Thoracic aorta (tissue), 2 donors: ENCODE measurements around the gene GET4. TPM values are rescaled to one million over a fixed set of nuclear protein-coding genes. Genes with fewer than 3 reads are reported as not detected.
"Not testable (repeated sequence)": the region's sequence is repeated elsewhere in the genome, so short reads cannot be mapped to it uniquely, and the experiment has no call there.

Experiments
- ATAC-seq: fragments of 150-250 bp; one replicate; pipeline ENCODE4 v1.8.0; 2017; ENCODE audit warnings: low read depth; ENCODE audit not compliant: insufficient number of reproducible peaks, low FRiP score
- DNase-seq: peaks from one replicate; pipeline ENCODE4 v3.0.0-alpha.2; 2020; ENCODE audit warnings: low spot score
- H3K27ac ChIP-seq, 2 donors: fragments of 200-600 bp; sonication (generic); 1 replicate in 1 of 2; 2 replicates in 1 of 2; pipeline ENCODE4 v1.5.1; 2016; ENCODE audit warnings: mild to moderate bottlenecking in 2 of 2, moderate library complexity in 2 of 2
- H3K27me3 ChIP-seq: fragments of 200-600 bp; sonication (generic); replicated peaks from 2 replicates; pipeline ENCODE4 v1.6.0; 2016; ENCODE audit warnings: mild to moderate bottlenecking; ENCODE audit not compliant: insufficient read depth
- H3K36me3 ChIP-seq: fragments of 200-600 bp; sonication (generic); one replicate; pipeline ENCODE4 v1.5.1; 2016
- H3K4me1 ChIP-seq, 2 donors: fragments of 200-600 bp; sonication (generic); 1 replicate in 1 of 2; 2 replicates in 1 of 2; pipeline versions ENCODE4 v1.5.1 to v1.6.0; 2016; ENCODE audit warnings: low read depth in 2 of 2, mild to moderate bottlenecking in 1 of 2; ENCODE audit not compliant: control insufficient read depth in 1 of 2
- H3K4me3 ChIP-seq: fragments of 200-600 bp; sonication (generic); 2 replicates; pipeline ENCODE4 v1.5.1; 2016; ENCODE audit warnings: mild to moderate bottlenecking
- H3K9me3 ChIP-seq: fragments of 200-600 bp; sonication (generic); 2 replicates; pipeline ENCODE4 v1.5.1; 2016
- total RNA-seq, 2 donors: library from RNA; depleted of rRNA; stranded (reverse); fragments of >200 nt; gene quantifications; one replicate each; pipeline versions ENCODE4 v1.1.0 to v1.2.3, GENCODE V29; 2016
- TF ChIP-seq, protein P1 (sequence below): fragments of 200-600 bp; sonication (generic); IDR thresholded peaks from one replicate; pipeline ENCODE4 v1.5.1; 2019; ENCODE audit warnings: antibody characterized with exemption

The GET4 gene
- total RNA-seq, 2 donors from 2014 or later = 26.9 to 28.4 TPM

DNA sequence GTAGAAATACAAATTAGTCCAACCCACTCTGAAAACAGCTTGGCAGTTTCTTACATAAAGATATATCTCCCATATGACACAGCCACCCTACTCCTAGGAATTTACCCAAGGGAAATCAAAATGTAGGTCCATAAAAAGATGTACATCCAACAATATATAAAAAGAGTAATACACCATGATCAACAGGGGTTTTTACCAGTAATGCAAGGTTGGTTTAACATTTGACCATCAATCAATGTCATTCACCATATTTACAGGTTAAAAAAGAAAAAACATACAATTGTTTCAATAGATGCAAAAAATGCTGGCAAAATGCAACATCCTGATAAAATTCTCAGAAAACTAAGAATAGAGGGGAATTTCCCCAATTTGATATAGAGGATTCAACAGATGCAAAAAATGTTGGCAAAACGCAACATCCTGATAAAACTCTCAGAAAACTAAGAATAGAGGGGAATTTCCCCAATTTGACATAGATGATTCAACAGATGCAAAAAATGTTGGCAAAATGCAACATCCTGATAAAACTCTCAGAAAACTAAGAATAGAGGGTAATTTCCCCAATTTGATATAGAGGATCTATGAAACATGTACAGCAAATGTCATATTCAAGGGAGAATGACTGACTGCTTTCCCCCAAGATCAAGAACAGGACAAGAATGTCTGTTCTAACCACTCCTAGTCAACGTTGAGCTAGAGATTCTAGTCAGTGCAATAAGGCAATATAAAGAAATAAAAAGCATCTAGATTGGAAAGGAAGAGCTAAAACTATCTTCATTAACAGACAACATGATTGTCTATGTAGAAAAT, 64.5 kb downstream of the GET4 start:
- H3K27ac ChIP-seq = no peak overlapping the region
- H3K4me3 ChIP-seq = no peak overlapping the region
- TF ChIP-seq, protein P1, sequence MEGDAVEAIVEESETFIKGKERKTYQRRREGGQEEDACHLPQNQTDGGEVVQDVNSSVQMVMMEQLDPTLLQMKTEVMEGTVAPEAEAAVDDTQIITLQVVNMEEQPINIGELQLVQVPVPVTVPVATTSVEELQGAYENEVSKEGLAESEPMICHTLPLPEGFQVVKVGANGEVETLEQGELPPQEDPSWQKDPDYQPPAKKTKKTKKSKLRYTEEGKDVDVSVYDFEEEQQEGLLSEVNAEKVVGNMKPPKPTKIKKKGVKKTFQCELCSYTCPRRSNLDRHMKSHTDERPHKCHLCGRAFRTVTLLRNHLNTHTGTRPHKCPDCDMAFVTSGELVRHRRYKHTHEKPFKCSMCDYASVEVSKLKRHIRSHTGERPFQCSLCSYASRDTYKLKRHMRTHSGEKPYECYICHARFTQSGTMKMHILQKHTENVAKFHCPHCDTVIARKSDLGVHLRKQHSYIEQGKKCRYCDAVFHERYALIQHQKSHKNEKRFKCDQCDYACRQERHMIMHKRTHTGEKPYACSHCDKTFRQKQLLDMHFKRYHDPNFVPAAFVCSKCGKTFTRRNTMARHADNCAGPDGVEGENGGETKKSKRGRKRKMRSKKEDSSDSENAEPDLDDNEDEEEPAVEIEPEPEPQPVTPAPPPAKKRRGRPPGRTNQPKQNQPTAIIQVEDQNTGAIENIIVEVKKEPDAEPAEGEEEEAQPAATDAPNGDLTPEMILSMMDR = no peak
- no peak for DNase-seq
- H3K4me1 ChIP-seq = no peaks in the 10 kb centered on the region
- no peaks in the 10 kb centered on the region for H3K27me3 ChIP-seq
- H3K36me3 ChIP-seq = no peaks in the 10 kb centered on the region
- no peaks in the 10 kb centered on the region for H3K9me3 ChIP-seq
- ATAC-seq = no peak

DNA sequence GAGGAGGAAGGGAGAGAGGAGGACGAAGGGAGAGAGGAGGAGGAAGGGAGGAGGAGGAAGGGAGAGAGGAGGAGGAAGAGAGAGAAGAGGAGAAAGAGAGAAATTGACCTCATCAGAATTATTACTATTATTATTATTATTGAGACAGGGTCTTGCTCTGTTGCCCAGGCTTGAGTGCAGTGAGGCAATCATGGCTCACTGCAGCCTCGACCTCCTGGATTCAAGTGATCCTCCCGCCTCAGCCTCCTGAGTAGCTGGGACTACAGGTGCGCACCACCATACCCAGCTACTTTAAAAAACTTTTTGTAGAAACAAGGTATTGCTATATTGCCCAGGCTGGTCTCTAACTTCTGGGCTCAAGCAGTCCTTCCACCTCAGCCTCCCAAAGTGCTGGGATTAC, 67.4 kb downstream of the GET4 start:
- not testable (repeated sequence) for H3K27me3 ChIP-seq, H3K9me3 ChIP-seq, DNase-seq, H3K36me3 ChIP-seq, H3K4me1 ChIP-seq, H3K27ac ChIP-seq, ATAC-seq, H3K4me3 ChIP-seq

DNA sequence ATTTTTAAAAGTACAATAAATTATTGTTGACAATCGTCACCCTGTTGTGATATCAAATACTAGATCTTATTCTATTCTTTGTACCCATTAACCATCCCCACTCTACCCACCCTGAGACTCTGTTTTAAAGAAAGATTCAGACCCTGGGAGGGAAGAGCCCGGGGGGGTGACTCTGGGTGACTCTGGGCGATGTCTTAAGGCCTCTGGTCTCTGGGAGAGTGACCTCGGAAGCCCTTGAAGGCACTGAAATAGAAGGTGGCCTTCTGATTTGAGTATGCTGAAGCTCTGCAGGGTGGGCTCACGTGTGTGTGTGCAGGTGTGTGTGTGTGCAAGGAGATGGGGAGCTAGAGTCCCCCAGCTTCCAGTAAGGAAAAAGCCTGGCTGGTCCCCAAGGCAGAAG, 68.4 kb downstream of the GET4 start:
- no peaks in the 10 kb centered on the region for H3K4me1 ChIP-seq
- ATAC-seq (no peak), DNase-seq (no peak)
- H3K4me3 ChIP-seq = no peak overlapping the region
- no peaks in the 10 kb centered on the region for H3K36me3 ChIP-seq
- H3K27ac ChIP-seq = no peak overlapping the region
- no peaks in the 10 kb centered on the region for H3K9me3 ChIP-seq
- TF ChIP-seq, protein P1 = no peak
- no peaks in the 10 kb centered on the region for H3K27me3 ChIP-seq

DNA sequence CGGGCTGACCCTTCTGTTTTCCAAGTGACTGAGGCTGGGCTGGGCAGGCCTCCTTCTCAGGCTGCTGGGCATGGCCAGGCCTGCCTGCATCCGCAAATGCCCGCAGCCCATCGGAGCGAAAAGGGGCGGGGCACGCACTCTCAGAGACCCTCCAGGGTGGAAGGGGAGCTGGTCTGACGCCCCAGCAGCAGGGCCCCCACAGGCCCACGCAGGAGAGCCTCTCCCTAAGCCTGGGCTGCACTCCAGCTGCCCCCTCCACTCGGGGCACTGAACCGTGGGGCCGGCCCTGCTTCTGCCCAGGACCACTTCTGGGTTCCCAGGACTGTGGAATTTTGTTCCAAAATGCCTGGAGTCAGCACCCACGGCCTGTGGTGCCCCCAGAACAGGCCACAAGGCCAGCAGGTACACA, 68.8 kb downstream of the GET4 start:
- Histone ChIP-seq H3K27ac (no peak overlapping the region), H3K9me3 (no peaks in the 10 kb centered on the region), H3K4me3 (no peak overlapping the region), H3K27me3 (no peaks in the 10 kb centered on the region), H3K4me1 (no peaks in the 10 kb centered on the region), H3K36me3 (no peaks in the 10 kb centered on the region)
- ATAC-seq (no peak), DNase-seq (no peak)
- TF ChIP-seq, protein P1 = no peak

DNA sequence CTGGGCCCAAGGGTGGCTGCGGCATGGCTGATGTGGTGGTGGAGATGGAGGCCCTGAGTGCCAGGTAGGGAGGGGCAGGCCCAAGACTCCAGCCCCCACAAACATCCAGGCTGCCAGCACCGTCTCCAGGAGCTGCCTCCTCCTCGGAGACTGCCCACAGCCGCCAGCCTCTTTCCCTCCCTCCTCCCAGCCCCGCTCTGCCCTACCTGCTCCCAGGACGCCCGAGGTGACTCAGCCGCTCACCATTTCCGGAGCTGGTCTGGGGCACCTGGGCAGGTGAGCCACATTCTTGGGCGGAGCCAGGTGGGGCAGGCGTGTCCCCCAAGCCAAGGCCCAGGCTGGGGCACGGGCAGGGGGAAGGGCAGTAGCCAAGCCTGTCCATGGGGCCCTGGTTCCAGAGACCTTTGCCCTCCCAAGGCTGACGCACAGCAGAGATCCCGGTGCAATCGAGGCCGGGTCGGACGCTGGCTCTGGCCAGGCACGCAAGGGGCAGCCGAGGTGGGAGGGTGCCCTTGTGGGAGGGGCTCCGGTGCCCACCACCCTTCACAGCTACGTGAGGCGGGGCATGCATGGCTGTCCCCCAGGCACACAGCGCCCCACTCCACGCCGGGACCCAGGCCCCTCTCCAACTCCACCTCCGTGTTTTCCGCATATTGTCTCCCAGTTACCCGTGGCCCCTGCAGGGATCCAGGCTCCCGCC, 69.4 kb downstream of the GET4 start:
- no peak overlapping the region for H3K27ac ChIP-seq
- DNase-seq (no peak), ATAC-seq (no peak)
- no peaks in the 10 kb centered on the region for H3K36me3 ChIP-seq
- H3K4me1 ChIP-seq = no peaks in the 10 kb centered on the region
- H3K9me3 ChIP-seq = no peaks in the 10 kb centered on the region
- H3K4me3 ChIP-seq = no peak overlapping the region
- TF ChIP-seq, protein P1 = no peak
- H3K27me3 ChIP-seq = no peaks in the 10 kb centered on the region

Other genes starting within 250 kb of the GET4 start
- gene DNAAF5, start 149.9 kb upstream of the GET4 start, total RNA-seq = 10 to 100 TPM; 16.7 to 23.4 TPM
- gene PRKAR1B, start 149.3 kb upstream of the GET4 start, total RNA-seq = 10 to 100 TPM; 15.6 to 18.4 TPM
- 100 to 1,000 TPM; 205 to 319 TPM for gene SUN1, start 44.1 kb upstream of the GET4 start, total RNA-seq
- 10 to 100 TPM; 24.5 to 24.6 TPM for gene ADAP1, start 78.1 kb downstream of the GET4 start, total RNA-seq
- 10 to 100 TPM in 1 of 2 donors, 1 to 10 TPM in 1; 7.2 to 18.1 TPM for gene COX19, start 99.0 kb downstream of the GET4 start, total RNA-seq
- not detected for gene CYP2W1, start 106.6 kb downstream of the GET4 start, total RNA-seq
- 10 to 100 TPM in 1 of 2 donors, 1 to 10 TPM in 1; 9.0 to 20.3 TPM for gene GPR146, start 168.0 kb downstream of the GET4 start, total RNA-seq
- 1 to 10 TPM; 3.9 to 5.3 TPM for gene GPER1, start 211.6 kb downstream of the GET4 start, total RNA-seq